ENCODE data around the gene HNRNPUL1.

- TF ChIP-seq CTCF (IDR thresholded peaks at IDR 0.05): no peak
- TF ChIP-seq EZH2 (IDR thresholded peaks at IDR 0.05; ENCODE audit: borderline replicate concordance, insufficient read depth, low read depth, low read length, poor library complexity, severe bottlenecking): no peak
Observed at GRCh38 chr19:41239363-41239762, 24.8 kb upstream of the HNRNPUL1 start.

All from B cell (primary cell).